ENCODE data around the gene WDR18.

The WDR18 gene

GRCh38 chr19:952049-952679 is 32.0 kb upstream of the WDR18 start:
- DNase-seq (ENCODE audit: low spot score), result no peak
- TF ChIP-seq, protein P1, sequence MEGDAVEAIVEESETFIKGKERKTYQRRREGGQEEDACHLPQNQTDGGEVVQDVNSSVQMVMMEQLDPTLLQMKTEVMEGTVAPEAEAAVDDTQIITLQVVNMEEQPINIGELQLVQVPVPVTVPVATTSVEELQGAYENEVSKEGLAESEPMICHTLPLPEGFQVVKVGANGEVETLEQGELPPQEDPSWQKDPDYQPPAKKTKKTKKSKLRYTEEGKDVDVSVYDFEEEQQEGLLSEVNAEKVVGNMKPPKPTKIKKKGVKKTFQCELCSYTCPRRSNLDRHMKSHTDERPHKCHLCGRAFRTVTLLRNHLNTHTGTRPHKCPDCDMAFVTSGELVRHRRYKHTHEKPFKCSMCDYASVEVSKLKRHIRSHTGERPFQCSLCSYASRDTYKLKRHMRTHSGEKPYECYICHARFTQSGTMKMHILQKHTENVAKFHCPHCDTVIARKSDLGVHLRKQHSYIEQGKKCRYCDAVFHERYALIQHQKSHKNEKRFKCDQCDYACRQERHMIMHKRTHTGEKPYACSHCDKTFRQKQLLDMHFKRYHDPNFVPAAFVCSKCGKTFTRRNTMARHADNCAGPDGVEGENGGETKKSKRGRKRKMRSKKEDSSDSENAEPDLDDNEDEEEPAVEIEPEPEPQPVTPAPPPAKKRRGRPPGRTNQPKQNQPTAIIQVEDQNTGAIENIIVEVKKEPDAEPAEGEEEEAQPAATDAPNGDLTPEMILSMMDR (IDR thresholded peaks at IDR 0.05; ENCODE audit: extremely low read depth, missing control alignments), result no peak

- TF ChIP-seq, protein P1 (IDR thresholded peaks at IDR 0.05; ENCODE audit: extremely low read depth, missing control alignments), result no peak
- DNase-seq (ENCODE audit: low spot score), result no peak
Observed at GRCh38 chr19:952680-953444, 31.3 kb upstream of the WDR18 start.

GRCh38 chr19:953445-954271 is 30.5 kb upstream of the WDR18 start:
- no peak for DNase-seq (ENCODE audit: low spot score)
- TF ChIP-seq, protein P1 (IDR thresholded peaks at IDR 0.05; ENCODE audit: extremely low read depth, missing control alignments), result no peak

- DNase-seq (ENCODE audit: low spot score), result no peak
- TF ChIP-seq, protein P1 (IDR thresholded peaks at IDR 0.05; ENCODE audit: extremely low read depth, missing control alignments), result no peak
Observed at GRCh38 chr19:954272-954671, 29.9 kb upstream of the WDR18 start.

DNA sequence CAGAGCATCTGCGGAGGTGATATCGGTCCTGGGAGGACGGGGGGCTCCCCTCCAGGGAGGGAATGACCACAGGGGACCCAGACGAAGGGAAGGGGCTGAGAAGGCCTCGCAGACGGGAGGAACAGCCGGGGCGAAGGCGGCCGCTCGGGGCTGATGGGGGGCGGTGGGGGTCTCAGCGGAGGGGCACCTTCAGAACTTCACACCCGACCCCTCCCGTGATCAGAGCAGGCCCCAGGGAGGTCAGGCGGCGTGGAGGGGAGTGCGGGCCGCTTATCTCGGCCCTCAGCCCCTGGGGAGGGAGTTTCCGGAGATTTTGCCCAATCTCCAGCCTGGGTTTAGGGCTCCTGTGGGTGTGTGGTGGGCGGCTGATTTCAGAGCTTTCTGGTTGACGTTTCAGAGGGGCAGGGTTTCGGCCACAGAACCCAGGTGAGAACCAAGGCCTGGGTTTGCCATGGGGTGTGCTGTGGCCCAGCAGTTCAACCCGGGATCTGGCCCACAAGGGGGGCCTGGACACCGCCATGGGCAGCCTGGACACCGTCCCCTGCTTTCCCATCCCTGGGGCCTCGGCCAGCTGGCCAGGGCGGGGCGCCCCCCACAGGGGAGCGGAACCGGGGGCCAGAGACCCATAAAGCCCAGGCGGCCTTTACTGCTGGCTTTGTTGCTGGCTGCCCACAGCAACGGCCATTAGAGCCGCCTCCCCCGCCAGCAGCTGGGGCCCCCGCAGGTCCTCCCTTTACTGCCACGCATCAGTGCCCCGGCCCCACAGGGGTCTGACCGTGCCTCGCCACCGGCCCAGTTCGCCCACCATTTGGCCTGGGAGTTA is 29.3 kb upstream of the WDR18 start:
- DNase-seq (ENCODE audit: low spot score), result peak; percentile 94
- TF ChIP-seq, protein P1 (IDR thresholded peaks at IDR 0.05; ENCODE audit: extremely low read depth, missing control alignments), result no peak

GRCh38 chr19:955803-956765 is 28.1 kb upstream of the WDR18 start:
- TF ChIP-seq, protein P1 (IDR thresholded peaks at IDR 0.05; ENCODE audit: extremely low read depth, missing control alignments), result no peak
- DNase-seq (ENCODE audit: low spot score), result no peak

All from GM20000 (cell line).